Nephron (organoid): ENCODE data around the gene DTX3L.

Experiments
- H3K27ac Mint-ChIP-seq, 3 experiments: 2 replicates each; pipeline ENCODE4 v1.8.0; 2020; ENCODE audit warnings: mixed read lengths in 3 of 3, mild to moderate bottlenecking in 2 of 3, moderate library complexity in 1 of 3
- H3K27me3 Mint-ChIP-seq: 2 replicates; pipeline ENCODE4 v1.8.0; 2021; ENCODE audit warnings: low read depth, mild to moderate bottlenecking, moderate library complexity, mixed read lengths
- H3K36me3 Mint-ChIP-seq: 2 replicates; pipeline ENCODE4 v1.8.0; 2020; ENCODE audit warnings: low read depth, mixed read lengths
- H3K4me1 Mint-ChIP-seq: 2 replicates; pipeline ENCODE4 v1.8.0; 2020; ENCODE audit warnings: mixed read lengths
- H3K4me3 Mint-ChIP-seq, 3 experiments: 2 replicates each; pipeline ENCODE4 v1.8.0; 2020; ENCODE audit warnings: mild to moderate bottlenecking in 3 of 3, mixed read lengths in 3 of 3, moderate library complexity in 2 of 3
- H3K9me3 Mint-ChIP-seq: 2 replicates; pipeline ENCODE4 v1.8.0; 2020; ENCODE audit warnings: mixed read lengths
- CTCF ChIP-seq, 3 experiments: fragments of 200-600 bp; sonication (generic); IDR thresholded peaks; one replicate each; pipeline ENCODE4 v1.5.0; 2021; ENCODE audit warnings: antibody characterized with exemption in 3 of 3; ENCODE audit not compliant: unreplicated experiment in 3 of 3

The DTX3L gene

GRCh38 chr3:122536632-122537001 lies 27.5 kb upstream of the DTX3L start:
- H3K4me3 Mint-ChIP-seq = no peak overlapping the region
- no peak for TF ChIP-seq CTCF (IDR thresholded peaks at IDR 0.05; ENCODE audit: unreplicated experiment in 3 of 3)
- H3K36me3 Mint-ChIP-seq = peaks cover 11% of the 10 kb centered on the region
- H3K27ac Mint-ChIP-seq = no peak overlapping the region
- H3K27me3 Mint-ChIP-seq = no peaks in the 10 kb centered on the region
- H3K9me3 Mint-ChIP-seq = no peaks in the 10 kb centered on the region
- no peaks in the 10 kb centered on the region for H3K4me1 Mint-ChIP-seq

GRCh38 chr3:122538956-122539490 lies 25.1 kb upstream of the DTX3L start:
- Mint-ChIP-seq H3K4me1 (no peaks in the 10 kb centered on the region), H3K27me3 (no peaks in the 10 kb centered on the region), H3K36me3 (peaks cover 4% of the 10 kb centered on the region), H3K9me3 (no peaks in the 10 kb centered on the region), H3K4me3 (no peak overlapping the region), H3K27ac (no peak overlapping the region)
- TF ChIP-seq CTCF (IDR thresholded peaks at IDR 0.05; ENCODE audit: unreplicated experiment in 3 of 3) = no peak

GRCh38 chr3:122546151-122546550 lies 18.0 kb upstream of the DTX3L start:
- no peaks in the 10 kb centered on the region for H3K27me3 Mint-ChIP-seq
- H3K4me1 Mint-ChIP-seq = no peaks in the 10 kb centered on the region
- no peak for TF ChIP-seq CTCF (IDR thresholded peaks at IDR 0.05; ENCODE audit: unreplicated experiment in 3 of 3)
- no peak overlapping the region for H3K27ac Mint-ChIP-seq
- peaks cover 3% of the 10 kb centered on the region for H3K36me3 Mint-ChIP-seq
- H3K4me3 Mint-ChIP-seq = no peak overlapping the region
- H3K9me3 Mint-ChIP-seq = no peaks in the 10 kb centered on the region

GRCh38 chr3:122548076-122548475 lies 16.1 kb upstream of the DTX3L start:
- H3K27ac Mint-ChIP-seq = no peak overlapping the region
- TF ChIP-seq CTCF (IDR thresholded peaks at IDR 0.05; ENCODE audit: unreplicated experiment in 3 of 3) = no peak
- H3K36me3 Mint-ChIP-seq = peaks cover 3% of the 10 kb centered on the region
- H3K9me3 Mint-ChIP-seq = no peaks in the 10 kb centered on the region
- no peaks in the 10 kb centered on the region for H3K27me3 Mint-ChIP-seq
- H3K4me1 Mint-ChIP-seq = no peaks in the 10 kb centered on the region
- H3K4me3 Mint-ChIP-seq = no peak overlapping the region

GRCh38 chr3:122548619-122549018 lies 15.5 kb upstream of the DTX3L start:
- H3K27me3 Mint-ChIP-seq = no peaks in the 10 kb centered on the region
- no peak for TF ChIP-seq CTCF (IDR thresholded peaks at IDR 0.05; ENCODE audit: unreplicated experiment in 3 of 3)

GRCh38 chr3:122553171-122553570 lies 11.0 kb upstream of the DTX3L start:
- no peak overlapping the region for H3K4me3 Mint-ChIP-seq
- no peaks in the 10 kb centered on the region for H3K4me1 Mint-ChIP-seq
- H3K27me3 Mint-ChIP-seq = no peaks in the 10 kb centered on the region
- no peaks in the 10 kb centered on the region for H3K9me3 Mint-ChIP-seq
- no peak for TF ChIP-seq CTCF (IDR thresholded peaks at IDR 0.05; ENCODE audit: unreplicated experiment in 3 of 3)
- H3K27ac Mint-ChIP-seq = no peak overlapping the region
- peaks cover 3% of the 10 kb centered on the region for H3K36me3 Mint-ChIP-seq

More at GRCh38 chr3:122548619-122549018, 15.5 kb upstream of the DTX3L start:
- H3K4me1 Mint-ChIP-seq = no peaks in the 10 kb centered on the region
- no peaks in the 10 kb centered on the region for H3K9me3 Mint-ChIP-seq
- no peak overlapping the region for H3K27ac Mint-ChIP-seq
- H3K4me3 Mint-ChIP-seq = no peak overlapping the region
- peaks cover 3% of the 10 kb centered on the region for H3K36me3 Mint-ChIP-seq
